Measurements from ENCODE around the gene ATRNL1. TPM values are rescaled to one million over a fixed set of nuclear protein-coding genes. Genes with fewer than 3 reads are reported as not detected.

Gene ATRNL1
- total RNA-seq, result 5.1 and 11.4 TPM in 2 replicates

GRCh38 chr10:115093286-115093775 is at the start of gene ATRNL1:
ATRNL1 (plus strand) TSS chr10:115093365; CDS start chr10:115093751, 386 bp downstream.
- no peak for TF ChIP-seq CTCF (IDR thresholded peaks at IDR 0.05; ENCODE audit: insufficient read depth, low read length, poor library complexity, severe bottlenecking)
- H3K36me3 ChIP-seq (ENCODE audit: control insufficient read depth, insufficient read depth, low read length), result no peaks in the 10 kb centered on the region
- H3K27me3 ChIP-seq (ENCODE audit: control insufficient read depth, insufficient read depth, low read length), result no peaks in the 10 kb centered on the region
- DNase-seq (ENCODE audit: low read depth), result no peak
- peak within 1 kb of the TSS; percentile 72 for H3K4me3 ChIP-seq (ENCODE audit: low read depth, low read length)

- TF ChIP-seq CTCF (IDR thresholded peaks at IDR 0.05; ENCODE audit: insufficient read depth, low read length, poor library complexity, severe bottlenecking), result no peak
- Histone ChIP-seq H3K36me3 (ENCODE audit: control insufficient read depth, insufficient read depth, low read length) (no peaks in the 10 kb centered on the region), H3K27me3 (ENCODE audit: control insufficient read depth, insufficient read depth, low read length) (no peaks in the 10 kb centered on the region), H3K4me3 (ENCODE audit: low read depth, low read length) (no peak overlapping the region)
- DNase-seq (ENCODE audit: low read depth), result no peak
These were observed 49.4 kb upstream of the ATRNL1 start for GRCh38 chr10:115043719-115044118.

- DNase-seq (ENCODE audit: low read depth), result peak; percentile 18
- Histone ChIP-seq H3K4me3 (ENCODE audit: low read depth, low read length) (no peak overlapping the region), H3K27me3 (ENCODE audit: control insufficient read depth, insufficient read depth, low read length) (no peaks in the 10 kb centered on the region), H3K36me3 (ENCODE audit: control insufficient read depth, insufficient read depth, low read length) (no peaks in the 10 kb centered on the region)
- TF ChIP-seq CTCF (IDR thresholded peaks at IDR 0.05; ENCODE audit: insufficient read depth, low read length, poor library complexity, severe bottlenecking), result no peak
These were observed 48.3 kb upstream of the ATRNL1 start for GRCh38 chr10:115044891-115045290.

- H3K36me3 ChIP-seq (ENCODE audit: control insufficient read depth, insufficient read depth, low read length), result no peaks in the 10 kb centered on the region
- H3K4me3 ChIP-seq (ENCODE audit: low read depth, low read length), result no peak overlapping the region
- H3K27me3 ChIP-seq (ENCODE audit: control insufficient read depth, insufficient read depth, low read length), result no peaks in the 10 kb centered on the region
- no peak for DNase-seq (ENCODE audit: low read depth)
- TF ChIP-seq CTCF (IDR thresholded peaks at IDR 0.05; ENCODE audit: insufficient read depth, low read length, poor library complexity, severe bottlenecking), result no peak
These were observed 47.7 kb upstream of the ATRNL1 start for GRCh38 chr10:115045499-115045898.

GRCh38 chr10:115046686-115047236 is 46.4 kb upstream of the ATRNL1 start:
- no peak for DNase-seq (ENCODE audit: low read depth)
- TF ChIP-seq CTCF (IDR thresholded peaks at IDR 0.05; ENCODE audit: insufficient read depth, low read length, poor library complexity, severe bottlenecking), result no peak
- Histone ChIP-seq H3K27me3 (ENCODE audit: control insufficient read depth, insufficient read depth, low read length) (no peaks in the 10 kb centered on the region), H3K4me3 (ENCODE audit: low read depth, low read length) (no peak overlapping the region), H3K36me3 (ENCODE audit: control insufficient read depth, insufficient read depth, low read length) (no peaks in the 10 kb centered on the region)

GRCh38 chr10:115047705-115048104 is 45.5 kb upstream of the ATRNL1 start:
- Histone ChIP-seq H3K27me3 (ENCODE audit: control insufficient read depth, insufficient read depth, low read length) (no peaks in the 10 kb centered on the region), H3K4me3 (ENCODE audit: low read depth, low read length) (no peak overlapping the region), H3K36me3 (ENCODE audit: control insufficient read depth, insufficient read depth, low read length) (no peaks in the 10 kb centered on the region)
- TF ChIP-seq CTCF (IDR thresholded peaks at IDR 0.05; ENCODE audit: insufficient read depth, low read length, poor library complexity, severe bottlenecking), result no peak
- no peak for DNase-seq (ENCODE audit: low read depth)
